Smooth muscle cell of the pulmonary artery (primary cell): ENCODE measurements around the gene IL2RG. TPM values are rescaled to one million over a fixed set of nuclear protein-coding genes. Genes with fewer than 3 reads are reported as not detected.

Experiments
- total RNA-seq: library from RNA; depleted of rRNA; stranded (reverse); fragments of >200 nt; gene quantifications from 2 replicates; pipeline ENCODE4 v1.2.3, GENCODE V29; 2014

The IL2RG gene
- total RNA-seq = not detected in 2 replicates

DNA sequence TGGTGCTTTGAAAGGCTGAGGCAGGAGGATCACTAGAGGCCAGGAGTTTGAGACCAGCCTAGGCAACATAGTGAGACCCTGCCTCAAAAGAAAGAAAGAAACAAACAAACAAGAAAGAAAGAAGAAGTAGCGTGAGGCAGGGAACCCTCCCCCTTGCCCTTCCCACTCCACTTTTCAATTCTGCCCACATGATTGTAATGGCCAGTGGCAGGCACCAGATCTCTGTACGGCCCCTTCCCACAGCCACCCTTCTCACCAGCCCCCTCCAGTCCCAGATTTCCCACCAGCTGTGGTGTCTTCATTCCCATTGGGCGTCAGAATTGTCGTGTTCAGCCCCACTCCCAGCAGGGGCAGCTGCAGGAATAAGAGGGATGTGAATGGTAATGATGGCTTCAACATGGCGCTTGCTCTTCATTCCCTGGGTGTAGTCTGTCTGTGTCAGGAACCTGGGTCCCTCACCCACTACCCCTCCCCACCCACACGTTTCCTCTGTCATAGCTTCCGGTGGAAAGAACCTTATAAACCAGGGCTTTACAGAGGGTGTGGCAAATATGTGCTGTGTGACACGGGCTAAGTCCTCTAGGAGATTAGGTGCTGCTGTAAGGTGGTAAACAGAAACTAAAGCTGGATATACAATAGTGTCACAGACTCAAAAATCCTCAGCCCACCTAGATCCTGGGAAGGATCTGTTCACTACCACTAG, at the start of gene IL2RG:
IL2RG (minus strand) TSS at position 437 of the 703 bp plus-strand sequence; CDS start at position 399, 38 bp downstream.

DNA sequence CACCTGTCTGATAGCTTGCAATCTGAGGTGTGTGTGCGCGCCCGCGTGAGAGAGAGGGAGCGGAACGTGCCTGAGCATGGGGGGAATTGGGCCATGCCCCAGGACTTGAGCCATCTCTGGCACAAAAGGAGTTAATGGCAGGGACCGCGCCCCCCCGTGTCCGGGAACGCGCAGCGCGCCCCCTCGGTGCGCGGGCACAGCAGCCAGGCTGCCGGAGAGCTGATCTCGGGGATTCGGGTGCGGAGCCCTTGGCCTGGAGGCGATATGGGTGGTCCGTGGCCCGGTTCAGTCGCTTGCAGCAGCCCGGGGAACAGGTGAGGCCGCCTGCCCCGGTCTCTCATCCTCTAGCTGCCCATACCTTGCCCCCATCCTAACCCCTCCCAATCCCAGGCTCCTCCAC, 33.3 kb upstream of the IL2RG start, which contains the start of gene NLGN3:
NLGN3 (plus strand) TSS at position 191 of the 400 bp plus-strand sequence. CDS start 2,909 bp downstream, outside the sequence.

DNA sequence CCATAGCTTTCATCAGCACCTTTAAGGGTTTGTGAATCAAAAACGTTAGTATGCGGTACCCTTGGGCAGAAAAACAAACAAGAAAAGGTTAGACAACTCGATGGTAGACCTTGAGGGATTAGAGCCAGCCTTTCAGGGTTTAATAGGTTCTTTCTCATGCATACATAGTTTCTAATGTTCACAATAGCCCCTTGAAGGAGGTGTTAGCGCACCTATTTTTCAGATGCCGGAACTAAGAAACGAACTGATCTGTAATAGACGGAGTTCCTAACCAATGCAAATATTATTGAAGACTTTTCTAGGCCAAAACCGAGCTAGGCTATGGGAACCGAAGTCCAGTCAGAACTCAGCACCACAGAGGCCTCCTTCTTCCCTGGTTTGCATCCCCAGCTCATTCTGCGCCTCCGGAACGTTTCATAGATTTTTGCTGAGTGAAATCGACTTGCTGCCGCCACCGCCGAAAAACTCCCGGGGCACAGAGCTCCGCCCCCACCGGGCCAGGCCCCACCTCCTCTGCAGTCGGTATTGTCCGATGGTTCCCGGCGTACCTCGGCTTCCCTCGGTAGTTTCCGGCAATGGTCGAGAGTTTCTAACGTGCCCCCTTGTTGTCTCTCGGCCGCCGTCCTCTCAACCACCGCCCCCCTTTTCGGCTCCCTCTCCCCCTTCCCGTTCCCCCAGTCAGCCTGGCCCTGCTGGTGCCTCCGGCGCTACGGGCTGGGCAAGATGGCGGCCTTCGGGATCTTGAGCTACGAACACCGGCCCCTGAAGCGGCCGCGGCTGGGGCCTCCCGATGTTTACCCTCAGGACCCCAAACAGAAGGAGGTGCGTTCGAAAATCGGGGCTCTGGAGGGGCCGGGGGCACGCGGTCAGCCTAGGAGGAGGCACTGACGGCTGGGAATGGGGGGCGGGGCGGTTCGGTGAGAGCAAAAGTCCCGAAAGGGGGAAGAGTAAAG, 6.9 kb upstream of the IL2RG start, which contains the start of gene MED12:
MED12 (plus strand) TSS at position 565 of the 953 bp plus-strand sequence; CDS start at position 724, 159 bp downstream.

GRCh38 chrX:71106427-71106826, 5.0 kb downstream of the IL2RG start, which contains the start of gene CXorf65:
TSS of gene CXorf65 (minus strand) at chrX:71106740. CDS start at chrX:71106556, 184 bp downstream.

DNA sequence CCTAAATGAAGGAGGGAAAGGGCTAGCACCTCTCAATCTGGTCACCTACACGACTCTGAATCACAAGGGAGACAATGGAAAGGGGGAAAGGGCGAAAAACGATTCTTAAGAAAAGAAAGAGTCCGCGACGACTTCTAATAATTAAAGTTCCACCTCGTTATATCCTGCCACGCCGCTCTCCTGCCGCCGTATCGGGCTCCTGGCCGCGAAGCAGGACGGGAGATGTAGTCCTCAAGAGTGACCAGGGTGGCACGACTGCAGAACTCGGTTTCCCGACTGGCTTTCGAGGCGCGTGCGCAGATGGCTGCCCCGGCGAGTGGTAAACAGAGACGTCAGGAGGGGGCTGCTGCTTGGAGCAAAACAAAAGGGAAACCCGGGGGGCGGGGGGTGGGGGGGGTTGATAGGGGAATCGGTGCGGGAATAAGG, 15.8 kb downstream of the IL2RG start, which contains the start of gene FOXO4:
FOXO4 (plus strand) TSS at position 297 of the 426 bp plus-strand sequence. CDS start 678 bp downstream, outside the sequence.

GRCh38 chrX:71068044-71068918, 43.1 kb downstream of the IL2RG start, which contains the start of gene SNX12:
TSS of gene SNX12 (minus strand) at chrX:71068334. CDS start at chrX:71068306, 28 bp downstream.

Other genes with a start within 250 kb of the IL2RG start
- not detected in 2 replicates for gene TEX11, start 202.9 kb downstream of the IL2RG start, total RNA-seq
- gene SLC7A3, start 180.5 kb downstream of the IL2RG start, total RNA-seq = not detected in 2 replicates
- 67.9 and 73.6 TPM in 2 replicates for gene SNX12, start 43.2 kb downstream of the IL2RG start, total RNA-seq
- 6.1 and 9.6 TPM in 2 replicates for gene FOXO4, start 15.7 kb downstream of the IL2RG start, total RNA-seq
- gene CXorf65, start 4.8 kb downstream of the IL2RG start, total RNA-seq = not detected in 2 replicates
- gene MED12, start 7.0 kb upstream of the IL2RG start, total RNA-seq = 38.4 and 39.6 TPM in 2 replicates
- gene NLGN3, start 33.3 kb upstream of the IL2RG start, total RNA-seq = 0.26 and 0.39 TPM in 2 replicates
- gene GJB1, start 111.6 kb upstream of the IL2RG start, total RNA-seq = not detected in 2 replicates
- 19.3 and 19.8 TPM in 2 replicates for gene ZMYM3, start 142.6 kb upstream of the IL2RG start, total RNA-seq
- 256 and 289 TPM in 2 replicates for gene NONO, start 172.1 kb upstream of the IL2RG start, total RNA-seq
- gene ITGB1BP2, start 190.2 kb upstream of the IL2RG start, total RNA-seq = 3.4 and 3.7 TPM in 2 replicates